WTC11 (cell line): Measurements from ENCODE around the gene PTX4.

Experiments
- CTCF ChIP-seq: fragments of 200-600 bp; IDR thresholded peaks from 2 replicates; pipeline ENCODE4 v1.8.0; 2022; ENCODE audit warnings: antibody characterized with exemption
- IRF1 ChIP-seq: sonication (generic); formaldehyde crosslinking; IDR thresholded peaks from 2 replicates; pipeline ENCODE4 v1.8.0; 2023; ENCODE audit warnings: missing genetic modification reagents
- JUN ChIP-seq: sonication (generic); formaldehyde crosslinking; IDR thresholded peaks from 2 replicates; pipeline ENCODE4 v1.8.0; 2023; ENCODE audit warnings: mild to moderate bottlenecking, missing genetic modification reagents
- MAX ChIP-seq: sonication (generic); formaldehyde crosslinking; IDR thresholded peaks from 2 replicates; pipeline ENCODE4 v1.8.0; 2022; ENCODE audit warnings: mild to moderate bottlenecking, missing genetic modification reagents
- NR2C2 ChIP-seq: sonication (generic); formaldehyde crosslinking; IDR thresholded peaks from 2 replicates; pipeline ENCODE4 v1.8.0; 2022; ENCODE audit warnings: mild to moderate bottlenecking, missing genetic modification reagents
- NR3C1 ChIP-seq: sonication (generic); formaldehyde crosslinking; conservative IDR thresholded peaks from 2 replicates; pipeline ENCODE4 v1.8.1; 2023; ENCODE audit warnings: low read depth, mild to moderate bottlenecking, missing genetic modification reagents
- USF2 ChIP-seq: sonication (generic); formaldehyde crosslinking; IDR thresholded peaks from 2 replicates; pipeline ENCODE4 v1.8.1; 2023; ENCODE audit warnings: mild to moderate bottlenecking, missing genetic modification reagents, moderate library complexity
- ZMAT4 ChIP-seq: fragments of 250-450 bp; sonication (Bioruptor Pico); IDR thresholded peaks from 2 replicates; pipeline ENCODE4 v1.9.0; 2021; ENCODE audit warnings: mild to moderate bottlenecking
- ZNF219 ChIP-seq: sonication (generic); formaldehyde crosslinking; IDR thresholded peaks from 2 replicates; pipeline ENCODE4 v1.8.0; 2023; ENCODE audit warnings: missing genetic modification reagents, mild to moderate bottlenecking, borderline replicate concordance
- ZNF232 ChIP-seq: sonication (generic); formaldehyde crosslinking; IDR thresholded peaks from 2 replicates; pipeline ENCODE4 v1.8.0; 2022; ENCODE audit warnings: mild to moderate bottlenecking, missing genetic modification reagents

- TF ChIP-seq NR3C1 (no peak), NR2C2 (CRISPR knock-in tag) (no peak), MAX (CRISPR knock-in tag) (no peak), CTCF (no peak), ZMAT4 (no peak), JUN (no peak), ZNF232 (no peak), IRF1 (CRISPR knock-in tag) (no peak), ZNF219 (no peak), USF2 (CRISPR knock-in tag) (no peak)
Measured at GRCh38 chr16:1531638-1531910, 42.8 kb upstream of the PTX4 start.
